Activated CD8-positive, alpha-beta memory T cell treated with anti-CD3 and anti-CD28 coated beads for 36 hours (primary cell): ENCODE measurements around the gene SCEL. TPM values are rescaled to one million over a fixed set of nuclear protein-coding genes. Genes with fewer than 3 reads are reported as not detected.
"Not testable (repeated sequence)": the region's sequence is repeated elsewhere in the genome, so short reads cannot be mapped to it uniquely, and the experiment has no call there.

Experiments
- CTCF ChIA-PET: fragments of 350-600 bp; sonication (Branson Sonifier 250); formaldehyde crosslinking; loops from one replicate; lab custom pipeline; 2021; ENCODE audit warnings: antibody characterized with exemption; lab: Charles Lee
- POLR2A ChIA-PET: fragments of 350-600 bp; sonication (Branson Sonifier 250); formaldehyde crosslinking; loops from one replicate; lab custom pipeline; 2021; ENCODE audit warnings: antibody characterized with exemption; lab: Charles Lee
- total RNA-seq, 2 experiments: library from RNA; stranded (reverse); gene quantifications; one replicate each; pipeline ENCODE4 v1.2.3, GENCODE V29; 2021

The SCEL gene
- total RNA-seq, 2 experiments from 2014 or later, result not detected

- CTCF ChIA-PET, POLR2A ChIA-PET: not testable (repeated sequence)
These were observed 16.1 kb upstream of the SCEL start for GRCh38 chr13:77519396-77519795.

DNA sequence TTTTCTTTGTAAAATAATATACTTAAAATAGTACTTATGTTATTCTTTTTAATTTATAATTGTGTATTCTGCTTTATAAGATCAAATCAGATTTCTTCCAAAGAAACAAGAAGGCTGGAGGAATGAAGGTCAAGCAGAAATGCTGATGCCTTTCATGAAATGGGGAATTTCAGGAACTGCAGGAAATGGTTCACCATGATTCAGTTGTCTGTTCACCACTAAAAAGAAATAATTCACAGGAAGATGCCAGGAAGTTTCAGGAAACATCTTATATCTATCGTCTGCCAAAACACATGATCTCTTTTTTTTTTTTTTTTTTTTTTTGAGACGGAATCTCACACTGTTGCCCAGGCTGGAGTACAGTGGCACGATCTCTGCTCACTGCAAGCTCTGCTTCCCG, 15.7 kb upstream of the SCEL start:
- CTCF ChIA-PET, result no interaction called here

DNA sequence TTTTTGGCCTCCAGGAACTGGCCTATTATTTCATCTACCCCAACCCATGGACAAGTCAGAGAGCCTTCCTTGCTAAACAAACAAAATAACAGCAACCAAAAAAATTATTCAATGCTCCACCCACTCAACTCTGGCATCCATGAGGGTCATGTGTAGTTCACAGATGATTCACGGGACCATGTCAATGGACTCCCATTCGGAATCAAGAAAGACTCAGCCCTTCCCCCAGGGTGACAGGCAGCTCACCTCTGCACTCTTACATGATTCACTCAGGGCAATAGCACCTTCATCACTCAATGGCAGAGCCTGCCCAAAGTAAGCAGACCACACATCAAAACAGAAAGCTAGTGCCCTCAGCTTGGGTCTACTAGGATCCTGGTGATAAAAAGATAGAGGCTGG, 14.3 kb upstream of the SCEL start:
- CTCF ChIA-PET, result interaction anchor here (0.9 kb wide), 1 partner anchor 22 kb away, joined by 3 read pairs; no protein-coding TSS in a partner anchor
- POLR2A ChIA-PET, result no interaction called here

More for the DNA sequence above, 15.7 kb upstream of the SCEL start:
- POLR2A ChIA-PET, result no interaction called here

- ChIA-PET CTCF (interaction anchor here (0.9 kb wide), 1 partner anchor 22 kb away, joined by 3 read pairs; no protein-coding TSS in a partner anchor), POLR2A (no interaction called here)
These were observed 13.7 kb upstream of the SCEL start for GRCh38 chr13:77521595-77522367.

DNA sequence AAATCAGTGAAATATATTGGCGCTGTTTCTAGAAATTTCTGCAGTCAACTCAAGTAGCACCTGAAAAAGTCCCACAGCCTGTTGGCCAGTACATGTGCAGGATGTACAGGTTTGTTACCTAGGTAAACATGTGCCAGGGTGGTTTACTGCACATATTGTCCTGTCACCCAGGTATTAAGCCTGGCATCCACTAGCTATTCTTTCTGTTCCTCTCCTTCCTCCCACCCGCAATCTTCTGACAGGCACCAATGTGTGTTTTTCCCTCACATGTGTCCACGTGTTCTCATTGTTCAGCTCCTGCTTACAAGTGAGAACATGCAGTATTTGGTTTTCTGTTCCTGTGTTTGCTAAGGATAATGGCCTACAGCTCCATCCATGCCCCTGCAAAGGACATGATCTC, 13.1 kb upstream of the SCEL start:
- ChIA-PET CTCF (no interaction called here), POLR2A (no interaction called here)

DNA sequence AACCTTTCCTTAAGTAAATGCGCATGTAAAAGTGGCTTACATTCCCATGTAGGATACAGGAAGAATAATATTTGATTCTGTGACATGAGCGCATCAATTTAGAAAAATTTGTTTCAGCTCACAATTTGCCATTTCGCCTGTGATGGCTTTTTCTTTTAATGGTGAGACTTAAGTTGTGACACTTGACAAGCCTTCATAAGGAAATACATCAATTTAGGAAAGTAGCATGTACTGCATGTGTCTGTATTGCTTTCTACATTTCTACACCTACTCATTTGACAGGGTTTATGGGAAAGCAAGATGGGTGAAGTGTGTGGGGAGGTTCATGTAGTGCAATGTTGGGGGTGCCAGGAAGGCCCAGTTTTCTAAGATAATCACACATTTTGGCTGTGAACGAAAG, 12.1 kb upstream of the SCEL start:
- ChIA-PET CTCF (no interaction called here), POLR2A (no interaction called here)

- POLR2A ChIA-PET, result no interaction called here
- CTCF ChIA-PET, result no interaction called here
These were observed 11.4 kb upstream of the SCEL start for GRCh38 chr13:77523834-77524728.

DNA sequence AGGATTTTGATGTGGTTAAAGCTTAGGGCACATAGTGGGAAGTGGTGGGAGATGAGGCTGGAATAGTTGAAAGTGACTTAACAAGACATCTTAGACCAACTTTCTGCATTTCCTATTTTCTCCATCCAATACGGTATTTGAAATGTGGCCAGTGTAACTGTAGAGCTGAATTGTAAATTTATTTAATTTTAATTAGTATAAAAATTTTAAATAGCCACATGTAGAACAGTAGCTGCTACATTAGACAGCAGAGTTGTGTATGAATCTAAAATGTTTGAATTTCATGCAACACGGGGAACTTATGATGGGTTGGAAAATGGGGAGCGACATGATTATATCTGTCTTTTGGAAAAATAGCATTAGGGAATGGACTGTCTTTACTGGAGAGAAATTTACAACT, 7.1 kb upstream of the SCEL start:
- ChIA-PET POLR2A (no interaction called here), CTCF (no interaction called here)

DNA sequence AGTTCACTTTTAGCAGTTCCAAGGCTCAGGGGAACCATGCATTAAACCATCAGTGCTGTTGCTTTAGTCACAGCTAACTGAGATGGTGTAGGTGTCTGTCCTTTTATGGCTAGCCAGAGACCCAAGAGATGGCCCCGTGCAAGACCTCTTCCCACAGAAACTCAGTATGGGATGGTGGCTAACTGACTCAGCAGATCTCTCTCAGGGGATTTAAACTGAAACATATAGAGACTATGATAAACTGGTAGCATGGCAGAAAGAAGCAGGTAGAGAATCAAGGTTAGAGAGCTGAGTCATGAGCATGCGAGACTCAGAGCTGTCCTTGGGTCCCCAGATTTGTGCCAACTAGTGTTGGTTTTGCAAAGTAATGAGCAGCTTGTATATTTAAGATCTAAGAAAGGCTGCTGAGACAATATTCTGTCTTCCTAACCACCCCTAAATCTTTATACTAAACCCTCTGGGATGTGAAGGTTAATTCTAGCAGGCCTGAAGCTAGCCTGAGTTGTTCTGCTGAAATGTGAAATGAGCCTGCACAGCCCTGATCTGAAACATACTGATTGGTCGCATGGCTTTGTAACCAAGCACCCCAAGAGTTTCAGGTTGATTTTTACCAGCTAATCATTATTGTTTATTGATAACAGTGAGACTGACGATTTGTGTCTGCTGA, 6.5 kb upstream of the SCEL start:
- CTCF ChIA-PET, result no interaction called here
- POLR2A ChIA-PET, result no interaction called here

GRCh38 chr13:77529501-77529840, 6.0 kb upstream of the SCEL start:
- POLR2A ChIA-PET, result no interaction called here
- CTCF ChIA-PET, result no interaction called here

DNA sequence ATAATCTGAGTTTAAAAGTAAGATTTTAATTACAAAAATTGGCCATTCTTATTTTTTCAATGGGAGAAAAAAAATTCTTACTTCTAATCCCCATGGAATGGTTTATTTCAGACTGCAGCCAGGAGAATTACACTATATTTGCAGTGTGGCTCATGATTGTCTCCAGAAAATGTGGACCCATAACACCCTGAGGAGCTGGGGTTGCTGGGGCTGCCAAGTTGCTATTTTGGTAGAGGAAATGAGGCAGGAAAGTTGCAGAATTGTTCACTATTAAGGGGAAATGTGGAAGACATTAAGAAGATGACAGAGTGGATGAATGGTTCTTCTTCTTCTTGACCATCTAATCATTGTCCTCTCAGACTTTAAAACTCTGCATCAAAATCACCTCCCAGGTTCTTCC, 4.6 kb upstream of the SCEL start:
- POLR2A ChIA-PET, result no interaction called here
- CTCF ChIA-PET, result no interaction called here

- CTCF ChIA-PET, result no interaction called here
- POLR2A ChIA-PET, result no interaction called here
These were observed 2.5 kb upstream of the SCEL start for GRCh38 chr13:77532983-77533382.

DNA sequence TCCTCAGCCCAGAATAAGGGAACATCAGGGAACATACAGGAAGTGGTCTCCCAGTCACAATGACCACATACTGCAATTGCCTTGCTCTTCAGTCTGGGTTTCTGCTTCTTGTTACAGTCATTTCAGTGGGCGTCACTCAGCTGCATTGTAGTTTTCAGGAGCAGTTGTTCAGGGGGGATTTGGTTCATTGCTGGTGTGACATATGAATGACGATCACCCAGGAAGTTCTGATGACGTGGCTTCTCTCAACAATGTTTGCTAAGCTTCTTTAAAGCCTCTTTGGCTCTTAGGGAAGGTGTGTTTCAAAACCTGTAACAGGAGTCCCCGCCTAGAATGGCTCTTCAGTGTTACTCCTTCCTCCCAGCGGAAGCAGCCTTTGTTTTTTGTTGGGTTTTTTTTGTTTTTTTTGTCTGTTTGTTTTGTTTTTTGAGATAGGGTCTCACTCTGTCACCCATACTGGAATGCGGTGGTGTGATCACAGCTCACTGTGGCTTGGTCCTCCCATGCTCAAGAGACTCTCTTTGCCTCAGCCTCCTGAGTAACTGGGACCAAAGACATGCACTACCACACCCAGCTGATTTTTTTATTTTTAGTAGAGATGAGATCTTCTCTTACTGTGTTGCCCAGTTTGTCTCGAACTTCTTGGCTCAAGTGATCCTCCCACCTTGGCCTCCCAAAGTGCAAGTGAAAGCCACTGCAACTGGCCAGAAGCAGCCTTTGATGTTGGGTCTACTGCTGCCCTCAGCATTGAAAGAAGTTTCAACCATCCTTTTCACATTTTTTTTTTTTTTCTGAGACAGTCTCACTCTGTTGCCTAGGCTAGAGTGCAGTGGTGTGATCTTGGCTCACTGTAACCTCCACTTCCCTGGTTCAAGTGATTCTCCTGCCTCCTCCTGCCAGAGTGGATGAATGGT, 1.4 kb upstream of the SCEL start:
- ChIA-PET CTCF (no interaction called here), POLR2A (no interaction called here)

- CTCF ChIA-PET, result no interaction called here
- POLR2A ChIA-PET, result no interaction called here
These were observed 852 bp downstream of the SCEL start for GRCh38 chr13:77536358-77536757.

DNA sequence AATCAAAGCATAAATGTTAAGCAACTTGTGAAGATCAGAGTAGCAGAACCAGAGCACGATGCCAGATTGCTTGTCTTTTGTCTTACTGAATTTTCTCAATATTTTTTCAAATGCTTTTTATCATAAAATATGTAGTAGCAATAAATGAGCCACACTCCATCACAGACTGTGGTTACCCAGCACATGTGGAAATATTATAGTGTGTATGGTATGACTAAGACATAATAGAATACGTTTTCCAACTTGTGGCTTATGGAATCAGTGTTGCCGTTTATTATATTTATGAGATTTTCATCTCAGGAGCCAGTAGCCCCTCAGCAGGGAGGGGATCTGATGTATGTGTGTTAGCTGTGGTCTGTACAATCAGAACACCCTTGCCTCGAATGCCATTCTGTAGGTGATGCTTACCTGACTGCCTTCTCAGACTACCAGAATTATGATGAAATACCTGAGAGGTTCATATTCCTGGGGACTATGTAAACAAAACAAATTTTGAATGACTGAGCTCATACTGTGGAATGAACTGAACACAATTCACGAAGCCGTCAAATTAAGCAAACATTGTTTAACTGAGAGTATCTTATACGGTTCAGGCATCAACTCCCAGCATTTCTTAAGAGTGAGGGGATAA, 1.9 kb downstream of the SCEL start:
- POLR2A ChIA-PET, result no interaction called here
- CTCF ChIA-PET, result no interaction called here

GRCh38 chr13:77543711-77544110, 8.2 kb downstream of the SCEL start:
- ChIA-PET CTCF (interaction anchor here (1.5 kb wide), 1 partner anchor 22 kb away, joined by 3 read pairs; no protein-coding TSS in a partner anchor), POLR2A (no interaction called here)

- CTCF ChIA-PET, result interaction anchor here (1.5 kb wide), 1 partner anchor 23 kb away, joined by 3 read pairs; no protein-coding TSS in a partner anchor
- POLR2A ChIA-PET, result no interaction called here
These were observed 8.8 kb downstream of the SCEL start for GRCh38 chr13:77544355-77544754.

GRCh38 chr13:77544758-77545338, 9.3 kb downstream of the SCEL start:
- ChIA-PET POLR2A (no interaction called here), CTCF (no interaction called here)
